Epithelial cell of esophagus (primary cell): ENCODE measurements around the gene XDH.

Experiments used
- DNase-seq: peaks from one replicate; pipeline ENCODE4 v3.0.0; 2010; ENCODE audit warnings: low read depth
- H3K4me3 ChIP-seq: 2 replicates; pipeline ENCODE4 v1.5.1; 2011; ENCODE audit warnings: mild to moderate bottlenecking, low read length, control low read depth
- TF ChIP-seq, protein P1 (sequence below): IDR thresholded peaks from 2 replicates; pipeline ENCODE4 v1.5.1; 2011; ENCODE audit warnings: low read depth, mild to moderate bottlenecking, low read length, control low read depth, inconsistent platforms; ENCODE audit not compliant: insufficient read depth; ENCODE audit errors: missing control alignments

XDH gene

DNA sequence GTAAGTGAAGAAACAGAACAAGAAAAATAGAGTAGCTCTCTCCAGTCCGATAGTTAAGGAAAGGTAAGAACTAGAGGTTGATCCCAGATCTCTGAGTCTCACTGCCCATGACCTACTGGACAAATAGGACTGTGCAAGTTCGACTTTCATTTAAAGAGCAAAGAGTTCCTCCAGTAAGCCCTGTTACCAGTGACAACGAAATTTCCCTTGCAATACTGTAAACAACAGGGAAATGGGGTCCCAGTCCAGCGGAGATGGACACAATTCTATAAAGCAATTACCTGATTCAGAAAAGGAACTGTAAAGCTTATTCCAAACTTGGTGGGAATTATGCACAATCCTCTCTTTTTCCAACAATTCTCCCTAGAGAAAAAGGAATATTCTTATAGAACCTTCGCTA, 65.9 kb downstream of the XDH start:
- H3K4me3 ChIP-seq: no peak overlapping the region
- TF ChIP-seq, protein P1, sequence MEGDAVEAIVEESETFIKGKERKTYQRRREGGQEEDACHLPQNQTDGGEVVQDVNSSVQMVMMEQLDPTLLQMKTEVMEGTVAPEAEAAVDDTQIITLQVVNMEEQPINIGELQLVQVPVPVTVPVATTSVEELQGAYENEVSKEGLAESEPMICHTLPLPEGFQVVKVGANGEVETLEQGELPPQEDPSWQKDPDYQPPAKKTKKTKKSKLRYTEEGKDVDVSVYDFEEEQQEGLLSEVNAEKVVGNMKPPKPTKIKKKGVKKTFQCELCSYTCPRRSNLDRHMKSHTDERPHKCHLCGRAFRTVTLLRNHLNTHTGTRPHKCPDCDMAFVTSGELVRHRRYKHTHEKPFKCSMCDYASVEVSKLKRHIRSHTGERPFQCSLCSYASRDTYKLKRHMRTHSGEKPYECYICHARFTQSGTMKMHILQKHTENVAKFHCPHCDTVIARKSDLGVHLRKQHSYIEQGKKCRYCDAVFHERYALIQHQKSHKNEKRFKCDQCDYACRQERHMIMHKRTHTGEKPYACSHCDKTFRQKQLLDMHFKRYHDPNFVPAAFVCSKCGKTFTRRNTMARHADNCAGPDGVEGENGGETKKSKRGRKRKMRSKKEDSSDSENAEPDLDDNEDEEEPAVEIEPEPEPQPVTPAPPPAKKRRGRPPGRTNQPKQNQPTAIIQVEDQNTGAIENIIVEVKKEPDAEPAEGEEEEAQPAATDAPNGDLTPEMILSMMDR: no peak
- no peak for DNase-seq

DNA sequence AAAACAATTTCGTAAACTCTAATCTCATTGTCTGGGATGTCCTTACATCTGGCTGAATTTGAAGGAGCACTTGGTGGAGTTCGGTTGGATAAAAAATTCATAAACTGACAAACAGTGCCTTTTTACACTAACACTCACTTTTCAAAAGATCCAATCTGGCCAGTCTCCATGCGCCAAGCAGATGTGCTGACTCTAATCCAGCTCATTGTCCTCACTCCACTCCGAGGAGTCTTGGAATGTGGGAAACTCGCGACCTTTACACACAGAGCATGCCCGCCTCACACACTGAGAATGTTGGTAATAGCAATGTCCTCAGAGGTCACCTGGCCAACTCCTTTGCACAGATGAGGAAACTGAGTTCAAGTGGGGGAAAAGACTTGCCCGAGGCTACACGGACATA, 66.8 kb downstream of the XDH start:
- no peak for DNase-seq

DNA sequence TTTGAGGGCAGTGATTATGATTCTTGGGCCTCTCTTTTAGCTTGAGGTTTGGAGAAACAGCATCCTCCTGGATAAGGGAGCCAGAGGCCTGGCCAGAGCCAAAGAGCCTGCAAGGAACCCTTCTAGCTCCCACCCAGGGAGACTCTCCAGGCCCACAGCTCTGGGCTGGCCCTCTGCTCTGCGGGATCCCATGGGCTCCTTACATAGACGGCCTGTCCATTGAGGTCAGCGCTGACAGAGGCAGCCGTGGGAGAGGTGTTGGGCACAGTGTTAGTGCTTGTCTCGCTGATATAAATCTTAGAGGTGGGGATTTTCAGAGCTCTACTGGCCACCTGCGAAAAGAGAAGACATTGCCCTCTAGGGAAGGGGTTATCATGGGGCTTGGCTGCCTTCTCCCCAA, 67.2 kb downstream of the XDH start:
- TF ChIP-seq, protein P1: no peak
- H3K4me3 ChIP-seq: no peak overlapping the region
- no peak for DNase-seq

More for the DNA sequence above, 66.8 kb downstream of the XDH start:
- no peak overlapping the region for H3K4me3 ChIP-seq
- TF ChIP-seq, protein P1: no peak

DNA sequence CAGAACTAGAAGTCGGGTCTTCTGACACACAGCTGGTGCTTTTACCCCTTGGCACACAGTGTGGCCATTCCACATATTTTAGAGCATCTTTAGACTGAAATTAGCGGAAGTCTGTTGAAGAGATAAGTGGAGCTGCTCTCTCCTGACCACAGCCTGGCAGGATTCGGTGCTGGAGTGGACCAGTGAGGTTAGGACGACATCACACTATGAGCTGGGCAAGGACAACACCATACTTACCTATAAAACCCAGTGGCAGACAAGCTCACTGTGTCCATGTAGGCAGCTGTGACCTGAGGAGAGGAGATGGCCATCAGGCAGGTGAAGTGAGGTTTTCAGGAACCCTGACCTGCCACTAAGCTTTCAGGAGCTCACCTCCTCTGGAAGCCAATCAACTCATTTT, 70.1 kb downstream of the XDH start:
- TF ChIP-seq, protein P1: no peak
- no peak overlapping the region for H3K4me3 ChIP-seq
- DNase-seq: no peak

GRCh38 chr2:31341351-31341750, 73.2 kb downstream of the XDH start:
- no peak for DNase-seq
- TF ChIP-seq, protein P1: no peak
- H3K4me3 ChIP-seq: no peak overlapping the region

- H3K4me3 ChIP-seq: no peak overlapping the region
- TF ChIP-seq, protein P1: no peak
- DNase-seq: no peak
Observed at GRCh38 chr2:31339696-31340095, 74.8 kb downstream of the XDH start.

DNA sequence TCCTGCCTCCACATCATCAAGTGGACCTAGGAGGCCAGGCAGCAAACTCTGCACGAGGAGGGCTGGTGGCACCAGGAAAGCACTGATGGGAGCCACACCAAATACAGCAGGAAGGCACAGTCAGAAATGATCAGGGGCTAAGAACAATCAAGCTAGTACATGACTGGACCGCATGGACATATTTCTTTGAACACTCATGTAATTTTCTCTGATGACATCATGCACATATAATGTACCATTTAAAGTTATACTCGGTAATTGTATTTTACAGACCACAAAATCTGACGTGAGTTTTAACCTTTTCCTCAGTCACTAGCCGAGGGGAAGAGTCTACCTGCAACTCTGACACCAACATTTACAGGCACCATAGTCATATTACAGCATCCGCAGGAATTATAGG, 76.7 kb downstream of the XDH start:
- H3K4me3 ChIP-seq: no peak overlapping the region
- DNase-seq: peak; percentile 91
- TF ChIP-seq, protein P1: no peak
